OCI-LY7 (cell line): Measurements from ENCODE around the gene RASAL2. TPM values are rescaled to one million over a fixed set of nuclear protein-coding genes. Genes with fewer than 3 reads are reported as not detected.

Experiments
- BruUV-seq: library from RNA; stranded (reverse); fragments of 400-500 nt; replicated peaks from 2 replicates; lab custom pipeline; 2021; lab: Mats Ljungman, UMichigan
- CTCF ChIA-PET: fragments of 300-600 bp; sonication (Branson Sonifier 250); formaldehyde crosslinking; loops from one replicate; lab custom pipeline; 2022; ENCODE audit warnings: antibody characterized with exemption; ENCODE audit not compliant: unreplicated experiment; lab: Charles Lee
- POLR2A ChIA-PET: fragments of 300-600 bp; sonication (Branson Sonifier 250); formaldehyde crosslinking; loops from one replicate; lab custom pipeline; 2022; ENCODE audit warnings: antibody characterized with exemption; lab: Charles Lee
- DNase-seq: peaks from one replicate; pipeline ENCODE4 v3.0.0-alpha.2; 2015; ENCODE audit warnings: low spot score
- H2AFZ ChIP-seq: fragments of 200-600 bp; sonication (generic), shearing (Covaris generic); 2 replicates; pipeline ENCODE4 v1.6.1; 2014; ENCODE audit warnings: mild to moderate bottlenecking, antibody characterized with exemption, low read length, moderate library complexity
- H3K27ac ChIP-seq: fragments of 200-600 bp; sonication (generic); 2 replicates; pipeline ENCODE4 v1.5.1; 2014; ENCODE audit warnings: mixed run types, low read depth, mild to moderate bottlenecking, moderate library complexity, low read length, inconsistent platforms; ENCODE audit not compliant: poor library complexity, severe bottlenecking
- H3K36me3 ChIP-seq: fragments of 200-600 bp; sonication (generic); 2 replicates; pipeline ENCODE4 v1.6.1; 2014; ENCODE audit warnings: mild to moderate bottlenecking, antibody characterized with exemption, low read length, moderate library complexity, mixed read lengths; ENCODE audit not compliant: insufficient read depth
- H3K4me1 ChIP-seq: fragments of 200-600 bp; sonication (generic); 2 replicates; pipeline ENCODE4 v1.5.1; 2014; ENCODE audit warnings: mild to moderate bottlenecking, low read length; ENCODE audit not compliant: insufficient read depth, poor library complexity, severe bottlenecking
- H3K4me2 ChIP-seq: fragments of 200-600 bp; sonication (generic); 2 replicates; pipeline ENCODE4 v1.6.1; 2014; ENCODE audit warnings: mild to moderate bottlenecking, low read length
- H3K4me3 ChIP-seq: fragments of 200-600 bp; sonication (generic); 2 replicates; pipeline ENCODE4 v1.5.1; 2014; ENCODE audit warnings: mild to moderate bottlenecking, low read depth, low read length; ENCODE audit not compliant: poor library complexity, severe bottlenecking
- H3K79me2 ChIP-seq: fragments of 200-600 bp; sonication (generic); 2 replicates; pipeline ENCODE4 v1.6.1; 2016; ENCODE audit warnings: low read depth, mild to moderate bottlenecking, low read length, moderate library complexity, mixed read lengths; ENCODE audit not compliant: insufficient read depth
- H3K9me2 ChIP-seq: fragments of 200-600 bp; sonication (generic); 2 replicates; pipeline ENCODE4 v1.6.1; 2016; ENCODE audit warnings: mild to moderate bottlenecking, low read length, mixed read lengths; ENCODE audit not compliant: insufficient read depth
- H3K9me3 ChIP-seq: fragments of 200-600 bp; sonication (generic); 2 replicates; pipeline ENCODE4 v1.6.1; 2014; ENCODE audit warnings: mild to moderate bottlenecking, mixed run types, low read length, mixed read lengths
- H4K20me1 ChIP-seq: fragments of 200-600 bp; sonication (generic); 2 replicates; pipeline ENCODE4 v1.6.1; 2014; ENCODE audit warnings: mild to moderate bottlenecking, antibody characterized with exemption, low read length, moderate library complexity, mixed read lengths; ENCODE audit not compliant: insufficient read depth
- CTCF ChIP-seq: fragments of 200-600 bp; sonication (generic); conservative IDR thresholded peaks from 2 replicates; pipeline ENCODE4 v1.5.1; 2014; ENCODE audit warnings: mild to moderate bottlenecking, antibody characterized with exemption, low read length, moderate library complexity, mixed read lengths
- EZH2phosphoT487 ChIP-seq: fragments of 200-600 bp; sonication (generic); IDR thresholded peaks from 2 replicates; pipeline ENCODE4 v1.6.1; 2018; ENCODE audit warnings: low read depth, borderline replicate concordance, mild to moderate bottlenecking, mixed run types, antibody characterized with exemption, low read length, moderate library complexity, mixed read lengths
- intact Hi-C: fragments of 100-400 bp; cut with micrococcal nuclease; formaldehyde crosslinking; loops from one replicate; pipeline ENCODE4 v1.10.0; 2022; ENCODE audit not compliant: unreplicated experiment
- total RNA-seq, 2 experiments: library from RNA; depleted of rRNA in 1 of 2; stranded (reverse); fragments of >200 nt in 1 of 2; shearing (Covaris generic) in 1 of 2; gene quantifications; 2 replicates each; pipeline ENCODE4 v1.2.3, GENCODE V29; 2014 to 2022

The RASAL2 gene
- total RNA-seq, 2 experiments from 2014 or later: 0.09 to 0.27 TPM

DNA sequence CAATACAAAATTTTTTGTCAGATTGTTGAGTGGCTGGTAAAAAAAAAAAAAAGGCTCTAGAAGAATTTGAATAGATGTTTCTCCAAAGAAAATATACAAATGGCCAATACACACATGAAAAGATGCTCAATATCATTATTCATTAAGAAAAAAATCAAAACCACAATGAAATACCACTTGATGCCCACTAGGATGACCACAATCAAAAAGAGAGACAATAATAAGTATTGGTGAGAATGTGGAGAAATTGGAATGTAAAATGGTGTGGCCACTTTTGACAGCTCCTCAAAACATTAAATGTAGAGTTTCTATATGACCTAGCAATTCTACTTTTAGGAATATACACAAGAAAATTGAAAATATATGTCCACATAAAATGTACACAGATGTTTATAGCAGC lies 302.9 kb downstream of the RASAL2 start:
- Histone ChIP-seq H3K9me2 (no peaks in the 10 kb centered on the region), H3K4me2 (no peak overlapping the region), H3K9me3 (no peaks in the 10 kb centered on the region), H2AFZ (no peak overlapping the region), H3K79me2 (no peaks in the 10 kb centered on the region), H4K20me1 (no peaks in the 10 kb centered on the region), H3K4me3 (no peak overlapping the region), H3K27ac (no peak overlapping the region), H3K4me1 (no peaks in the 10 kb centered on the region), H3K36me3 (no peaks in the 10 kb centered on the region)
- no peak for DNase-seq
- TF ChIP-seq CTCF (no peak), EZH2phosphoT487 (no peak)
- intact Hi-C loops: no loop called here
- POLR2A ChIA-PET: no interaction called here
- CTCF ChIA-PET: no interaction called here
- BruUV-seq: no TSS peak

DNA sequence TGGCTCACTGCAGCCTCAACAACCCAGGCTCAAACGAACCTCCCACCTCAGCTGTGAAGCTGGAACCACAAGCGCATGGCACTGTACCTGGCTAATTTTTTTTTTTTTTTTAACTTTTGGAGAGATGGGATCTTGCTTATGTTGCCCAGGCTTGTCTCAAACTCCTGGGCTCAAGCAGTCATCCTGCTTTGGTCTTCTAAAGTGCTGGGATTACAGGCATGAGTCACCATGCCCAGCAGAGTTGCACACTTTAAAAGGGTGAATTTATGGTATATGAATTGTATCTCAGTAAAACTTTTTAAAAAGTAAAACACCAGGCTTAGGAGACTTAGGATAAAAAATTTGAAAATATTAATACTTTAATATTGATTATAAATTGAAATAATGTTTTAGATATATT lies 303.8 kb downstream of the RASAL2 start:
- no peaks in the 10 kb centered on the region for H4K20me1 ChIP-seq
- DNase-seq: no peak
- no peaks in the 10 kb centered on the region for H3K4me1 ChIP-seq
- H3K27ac ChIP-seq: no peak overlapping the region
- H3K9me3 ChIP-seq: no peaks in the 10 kb centered on the region
- POLR2A ChIA-PET: interaction anchor here (0.7 kb wide), 1 partner anchor 184 kb away, joined by 3 read pairs; no protein-coding TSS in a partner anchor
- no peaks in the 10 kb centered on the region for H3K79me2 ChIP-seq
- no peak overlapping the region for H3K4me3 ChIP-seq
- BruUV-seq: no TSS peak
- CTCF ChIA-PET: no interaction called here
- H2AFZ ChIP-seq: no peak overlapping the region
- intact Hi-C loops: no loop called here
- H3K9me2 ChIP-seq: no peaks in the 10 kb centered on the region
- H3K36me3 ChIP-seq: no peaks in the 10 kb centered on the region
- no peak overlapping the region for H3K4me2 ChIP-seq
- TF ChIP-seq EZH2phosphoT487 (no peak), CTCF (no peak)

DNA sequence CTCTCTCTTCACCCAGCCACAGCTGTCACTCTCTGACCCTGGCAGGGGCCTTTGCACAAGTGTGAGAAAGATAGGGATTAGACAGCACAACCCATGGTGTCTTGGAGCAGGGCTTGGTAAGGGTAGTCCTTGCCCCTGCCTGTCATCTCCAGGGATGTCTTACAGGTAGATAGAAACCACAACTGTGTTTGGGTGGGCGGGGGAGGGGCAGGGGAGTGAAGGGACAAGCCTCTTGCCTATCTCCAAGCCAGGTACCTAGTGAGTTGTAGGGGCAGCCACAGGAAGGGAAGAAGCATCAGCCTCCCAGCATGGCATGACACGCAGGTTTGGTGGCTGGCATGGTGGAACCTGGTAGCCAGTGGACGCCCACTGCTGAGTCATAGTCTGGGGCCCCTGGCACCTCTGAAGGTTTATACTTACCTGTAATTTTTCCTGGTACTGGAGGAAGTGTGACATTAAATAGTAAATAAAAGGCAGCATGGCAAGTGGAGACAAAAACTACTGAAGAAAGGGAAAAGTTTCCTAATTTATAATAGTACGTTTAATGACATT lies 305.3 kb downstream of the RASAL2 start:
- Histone ChIP-seq H3K79me2 (no peaks in the 10 kb centered on the region), H3K36me3 (no peaks in the 10 kb centered on the region), H2AFZ (no peak overlapping the region), H3K4me2 (no peak overlapping the region), H3K4me3 (no peak overlapping the region), H3K9me2 (no peaks in the 10 kb centered on the region), H3K4me1 (no peaks in the 10 kb centered on the region), H4K20me1 (no peaks in the 10 kb centered on the region), H3K27ac (no peak overlapping the region), H3K9me3 (no peaks in the 10 kb centered on the region)
- BruUV-seq: no TSS peak
- DNase-seq: no peak
- ChIA-PET CTCF (no interaction called here), POLR2A (no interaction called here)
- no peak for TF ChIP-seq CTCF
- TF ChIP-seq EZH2phosphoT487: no peak
- intact Hi-C loops: no loop called here
